Forelimb muscle (tissue), 1 donor: Measurements from ENCODE around the gene GPR82. TPM values are rescaled to one million over a fixed set of nuclear protein-coding genes. Genes with fewer than 3 reads are reported as not detected.

ENCODE experiments used
- polyA plus RNA-seq: library from polyadenylated mRNA; unstranded; fragments of 120-200 nt; gene quantifications from one replicate; pipeline ENCODE4 v1.2.1, GENCODE V29; 2013; ENCODE audit not compliant: insufficient read length

The GPR82 gene
- polyA plus RNA-seq, 1 donor: 0.06 TPM

Other genes with a start within 250 kb of the GPR82 start
- 5.7 TPM for gene GPR34, start 35.2 kb upstream of the GPR82 start, polyA plus RNA-seq
- 21.8 TPM for gene CASK, start 199.4 kb downstream of the GPR82 start, polyA plus RNA-seq